A673 (cell line): ENCODE results near the gene SPINK9. TPM values are rescaled to one million over a fixed set of nuclear protein-coding genes. Genes with fewer than 3 reads are reported as not detected.

ENCODE experiments used
- BruUV-seq: library from RNA; stranded (reverse); fragments of 400-500 nt; replicated peaks from 2 replicates; lab custom pipeline; 2021; lab: Mats Ljungman, UMichigan
- CTCF ChIA-PET: fragments of 300-600 bp; sonication (Branson Sonifier 250); formaldehyde crosslinking; loops from one replicate; lab custom pipeline; 2022; ENCODE audit warnings: antibody characterized with exemption; lab: Charles Lee
- POLR2A ChIA-PET: fragments of 300-600 bp; sonication (Branson Sonifier 250); formaldehyde crosslinking; loops from one replicate; lab custom pipeline; 2022; ENCODE audit warnings: antibody characterized with exemption; ENCODE audit not compliant: low non-redundant PET; lab: Charles Lee
- DNase-seq: peaks from one replicate; pipeline ENCODE4 v3.0.0-alpha.2; 2015; ENCODE audit warnings: low spot score
- H3K27ac ChIP-seq: fragments of 200-600 bp; sonication (generic); 2 replicates; pipeline ENCODE4 v1.5.1; 2016; ENCODE audit warnings: mixed run types, low read depth, mild to moderate bottlenecking, mixed read lengths, antibody characterized with exemption, low read length; ENCODE audit not compliant: poor library complexity, severe bottlenecking
- H3K27me3 ChIP-seq: fragments of 200-600 bp; sonication (generic); replicated peaks from 2 replicates; pipeline ENCODE4 v1.6.1; 2017; ENCODE audit warnings: mixed run types, low read depth, mild to moderate bottlenecking, mixed read lengths, antibody characterized with exemption, low read length; ENCODE audit not compliant: insufficient read depth, poor library complexity
- H3K36me3 ChIP-seq: fragments of 200-600 bp; sonication (generic); 2 replicates; pipeline ENCODE4 v1.6.1; 2016; ENCODE audit warnings: mixed run types, mild to moderate bottlenecking, mixed read lengths, antibody characterized with exemption, low read length; ENCODE audit not compliant: insufficient read depth, poor library complexity, severe bottlenecking
- H3K4me1 ChIP-seq: fragments of 200-600 bp; sonication (generic); 2 replicates; pipeline ENCODE4 v1.6.1; 2017; ENCODE audit warnings: mixed run types, mild to moderate bottlenecking, mixed read lengths, antibody characterized with exemption, low read length; ENCODE audit not compliant: insufficient read depth, poor library complexity, severe bottlenecking
- H3K4me3 ChIP-seq: fragments of 200-600 bp; sonication (generic); 2 replicates; pipeline ENCODE4 v1.5.1; 2016; ENCODE audit warnings: low read depth, mixed run types, mild to moderate bottlenecking, mixed read lengths, low read length; ENCODE audit not compliant: poor library complexity, severe bottlenecking
- H3K9me3 ChIP-seq: fragments of 200-600 bp; sonication (generic); 2 replicates; pipeline ENCODE4 v1.6.1; 2016; ENCODE audit warnings: mixed run types, low read depth, mild to moderate bottlenecking, mixed read lengths, antibody characterized with exemption, low read length; ENCODE audit not compliant: poor library complexity, severe bottlenecking
- EZH2 ChIP-seq: fragments of 200-600 bp; sonication (generic); IDR thresholded peaks from 2 replicates; pipeline ENCODE4 v1.6.1; 2017; ENCODE audit warnings: borderline replicate concordance, low read depth, mild to moderate bottlenecking, mixed read lengths, antibody characterized with exemption, low read length; ENCODE audit not compliant: poor library complexity, severe bottlenecking
- intact Hi-C: fragments of 100-400 bp; cut with micrococcal nuclease; formaldehyde crosslinking; loops from one replicate; pipeline ENCODE4 v1.10.0; 2022; ENCODE audit not compliant: unreplicated experiment
- total RNA-seq: library from RNA; stranded (reverse); gene quantifications from 2 replicates; pipeline ENCODE4 v1.2.3, GENCODE V29; 2021
- TF ChIP-seq, protein P1 (sequence below): fragments of 300-800, 200-600 bp; sonication (generic); conservative IDR thresholded peaks from 2 replicates; pipeline ENCODE4 v1.5.1; 2017; ENCODE audit warnings: low read depth, mild to moderate bottlenecking, antibody characterized with exemption, low read length, moderate library complexity, mixed read lengths

SPINK9 gene
- total RNA-seq, 1 experiment from 2014 or later: not detected

- no TSS peak for BruUV-seq
- intact Hi-C loops: no loop called here
Measured at GRCh38 chr5:148368299-148368698, 32.9 kb downstream of the SPINK9 start.

DNA sequence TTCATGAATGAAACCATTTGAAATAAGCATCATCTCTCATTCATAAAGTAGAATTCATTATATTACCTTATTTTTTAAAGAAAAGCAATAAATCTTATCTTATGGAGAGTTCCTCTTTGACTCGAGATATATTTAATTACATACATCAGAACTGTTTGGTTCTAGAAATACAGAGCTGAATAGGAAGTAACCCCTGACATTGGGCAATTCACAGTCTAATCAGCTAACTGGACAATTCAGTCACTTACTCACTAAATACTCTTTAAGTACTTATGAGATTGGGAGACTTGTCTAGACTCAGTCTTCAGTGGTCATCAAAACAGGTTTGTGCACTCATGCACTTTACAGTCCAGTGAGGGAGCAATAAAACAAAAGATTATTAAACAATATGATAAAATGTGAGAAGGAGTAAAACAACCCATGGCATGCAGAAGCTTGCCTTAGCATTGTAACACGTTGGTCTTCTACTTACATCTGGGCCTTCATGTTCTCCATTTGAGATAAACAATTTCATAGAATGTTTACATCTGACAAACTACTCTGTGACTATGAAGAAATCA lies 36.9 kb downstream of the SPINK9 start:
- peaks cover 8% of the 10 kb centered on the region for H3K9me3 ChIP-seq
- H3K27ac ChIP-seq: no peak overlapping the region
- H3K4me3 ChIP-seq: no peak overlapping the region
- TF ChIP-seq, protein P1, sequence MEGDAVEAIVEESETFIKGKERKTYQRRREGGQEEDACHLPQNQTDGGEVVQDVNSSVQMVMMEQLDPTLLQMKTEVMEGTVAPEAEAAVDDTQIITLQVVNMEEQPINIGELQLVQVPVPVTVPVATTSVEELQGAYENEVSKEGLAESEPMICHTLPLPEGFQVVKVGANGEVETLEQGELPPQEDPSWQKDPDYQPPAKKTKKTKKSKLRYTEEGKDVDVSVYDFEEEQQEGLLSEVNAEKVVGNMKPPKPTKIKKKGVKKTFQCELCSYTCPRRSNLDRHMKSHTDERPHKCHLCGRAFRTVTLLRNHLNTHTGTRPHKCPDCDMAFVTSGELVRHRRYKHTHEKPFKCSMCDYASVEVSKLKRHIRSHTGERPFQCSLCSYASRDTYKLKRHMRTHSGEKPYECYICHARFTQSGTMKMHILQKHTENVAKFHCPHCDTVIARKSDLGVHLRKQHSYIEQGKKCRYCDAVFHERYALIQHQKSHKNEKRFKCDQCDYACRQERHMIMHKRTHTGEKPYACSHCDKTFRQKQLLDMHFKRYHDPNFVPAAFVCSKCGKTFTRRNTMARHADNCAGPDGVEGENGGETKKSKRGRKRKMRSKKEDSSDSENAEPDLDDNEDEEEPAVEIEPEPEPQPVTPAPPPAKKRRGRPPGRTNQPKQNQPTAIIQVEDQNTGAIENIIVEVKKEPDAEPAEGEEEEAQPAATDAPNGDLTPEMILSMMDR: no peak
- TF ChIP-seq EZH2: no peak
- intact Hi-C loops: no loop called here
- ChIA-PET POLR2A (no interaction called here), CTCF (interaction anchor here (0.6 kb wide), 1 partner anchor 14 kb away, joined by 3 read pairs; no protein-coding TSS in a partner anchor)
- no peak for DNase-seq
- H3K27me3 ChIP-seq: no peaks in the 10 kb centered on the region
- H3K4me1 ChIP-seq: no peaks in the 10 kb centered on the region
- H3K36me3 ChIP-seq: no peaks in the 10 kb centered on the region
- BruUV-seq: no TSS peak

More at GRCh38 chr5:148368299-148368698, 32.9 kb downstream of the SPINK9 start:
- Histone ChIP-seq H3K36me3 (no peaks in the 10 kb centered on the region), H3K4me1 (no peaks in the 10 kb centered on the region), H3K27me3 (peaks cover 27% of the 10 kb centered on the region), H3K27ac (no peak overlapping the region), H3K4me3 (no peak overlapping the region), H3K9me3 (peaks cover 8% of the 10 kb centered on the region)
- TF ChIP-seq EZH2: no peak
- TF ChIP-seq, protein P1: no peak
- no peak for DNase-seq
- CTCF ChIA-PET: no interaction called here
- POLR2A ChIA-PET: no interaction called here

- Histone ChIP-seq H3K27me3 (no peaks in the 10 kb centered on the region), H3K4me3 (no peak overlapping the region), H3K4me1 (no peaks in the 10 kb centered on the region), H3K27ac (no peak overlapping the region), H3K36me3 (no peaks in the 10 kb centered on the region), H3K9me3 (peaks cover 8% of the 10 kb centered on the region)
- no TSS peak for BruUV-seq
- intact Hi-C loops: no loop called here
- DNase-seq: no peak
- no peak for TF ChIP-seq EZH2
- TF ChIP-seq, protein P1: no peak
- POLR2A ChIA-PET: no interaction called here
- CTCF ChIA-PET: no interaction called here
Measured at GRCh38 chr5:148372893-148373292, 37.5 kb downstream of the SPINK9 start.
